IPS-18a (cell line): Measurements from ENCODE around the gene ARMC7.
"Not testable (repeated sequence)": the region's sequence is repeated elsewhere in the genome, so short reads cannot be mapped to it uniquely, and the experiment has no call there.

ENCODE experiments used
- H3K27ac ChIP-seq: one replicate; pipeline ENCODE4 v1.5.1; 2013; ENCODE audit warnings: low read length
- H3K27me3 ChIP-seq: one replicate; pipeline ENCODE4 v1.6.1; 2013; ENCODE audit warnings: mild to moderate bottlenecking, low read length; ENCODE audit not compliant: control insufficient read depth, insufficient read depth
- H3K36me3 ChIP-seq: one replicate; pipeline ENCODE4 v1.6.1; 2013; ENCODE audit warnings: low read depth, low read length; ENCODE audit not compliant: control insufficient read depth
- H3K4me1 ChIP-seq: one replicate; pipeline ENCODE4 v1.6.1; 2013; ENCODE audit warnings: low read depth, low read length; ENCODE audit not compliant: control insufficient read depth
- H3K4me3 ChIP-seq: one replicate; pipeline ENCODE4 v1.5.1; 2013; ENCODE audit warnings: low read length
- H3K9ac ChIP-seq: one replicate; pipeline ENCODE4 v1.6.1; 2013; ENCODE audit warnings: mild to moderate bottlenecking, low read length, moderate library complexity
- H3K9me3 ChIP-seq: one replicate; pipeline ENCODE4 v1.6.1; 2013; ENCODE audit warnings: low read depth, low read length; ENCODE audit not compliant: control insufficient read depth

The ARMC7 gene

DNA sequence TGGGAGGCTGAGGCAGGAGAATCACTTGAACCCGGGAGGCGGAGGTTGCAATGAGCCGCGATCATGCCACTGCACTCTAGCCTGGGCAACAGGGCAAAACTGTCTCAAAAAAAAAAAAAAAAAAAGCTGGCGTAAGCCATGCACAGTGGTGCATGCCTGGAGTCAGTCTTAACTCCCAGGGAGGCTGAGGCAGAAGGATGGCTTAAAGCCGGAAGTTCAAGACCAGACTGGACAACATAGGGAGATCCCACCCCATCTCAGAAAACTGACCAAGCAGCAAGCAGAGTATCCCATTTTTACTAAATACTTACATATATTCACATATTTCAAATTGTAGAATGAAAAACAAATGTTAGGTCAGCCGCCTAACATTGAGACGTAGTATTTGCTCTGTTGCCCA, 17.2 kb downstream of the ARMC7 start:
- H3K36me3 ChIP-seq, result peaks cover 10% of the 10 kb centered on the region
- H3K4me3 ChIP-seq, result no peak overlapping the region
- H3K9me3 ChIP-seq, result no peaks in the 10 kb centered on the region
- H3K27me3 ChIP-seq, result no peaks in the 10 kb centered on the region
- H3K27ac ChIP-seq, result no peak overlapping the region
- peaks cover 4% of the 10 kb centered on the region for H3K4me1 ChIP-seq
- no peak overlapping the region for H3K9ac ChIP-seq

DNA sequence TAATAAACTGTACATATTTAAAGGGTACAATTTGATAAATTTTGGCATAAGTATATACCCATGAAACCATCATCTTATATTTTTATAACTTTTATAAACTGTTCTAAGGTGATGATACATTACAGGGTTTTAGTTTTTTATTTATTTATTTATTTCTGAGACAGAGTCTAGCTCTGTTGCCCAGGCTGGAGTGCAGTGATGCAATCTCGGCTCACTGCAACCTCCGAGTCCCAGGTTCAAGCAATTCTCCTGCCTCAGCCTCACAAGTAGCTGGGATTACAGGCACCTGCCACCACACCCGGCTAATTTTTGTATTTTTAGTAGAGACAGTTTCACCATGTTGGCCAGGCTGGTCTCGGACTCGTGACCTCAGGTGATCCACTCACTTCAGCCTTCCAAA, 18.2 kb downstream of the ARMC7 start:
- H3K36me3 ChIP-seq, result peaks cover 10% of the 10 kb centered on the region
- not testable (repeated sequence) for H3K27ac ChIP-seq, H3K9me3 ChIP-seq, H3K4me1 ChIP-seq, H3K9ac ChIP-seq, H3K27me3 ChIP-seq, H3K4me3 ChIP-seq

DNA sequence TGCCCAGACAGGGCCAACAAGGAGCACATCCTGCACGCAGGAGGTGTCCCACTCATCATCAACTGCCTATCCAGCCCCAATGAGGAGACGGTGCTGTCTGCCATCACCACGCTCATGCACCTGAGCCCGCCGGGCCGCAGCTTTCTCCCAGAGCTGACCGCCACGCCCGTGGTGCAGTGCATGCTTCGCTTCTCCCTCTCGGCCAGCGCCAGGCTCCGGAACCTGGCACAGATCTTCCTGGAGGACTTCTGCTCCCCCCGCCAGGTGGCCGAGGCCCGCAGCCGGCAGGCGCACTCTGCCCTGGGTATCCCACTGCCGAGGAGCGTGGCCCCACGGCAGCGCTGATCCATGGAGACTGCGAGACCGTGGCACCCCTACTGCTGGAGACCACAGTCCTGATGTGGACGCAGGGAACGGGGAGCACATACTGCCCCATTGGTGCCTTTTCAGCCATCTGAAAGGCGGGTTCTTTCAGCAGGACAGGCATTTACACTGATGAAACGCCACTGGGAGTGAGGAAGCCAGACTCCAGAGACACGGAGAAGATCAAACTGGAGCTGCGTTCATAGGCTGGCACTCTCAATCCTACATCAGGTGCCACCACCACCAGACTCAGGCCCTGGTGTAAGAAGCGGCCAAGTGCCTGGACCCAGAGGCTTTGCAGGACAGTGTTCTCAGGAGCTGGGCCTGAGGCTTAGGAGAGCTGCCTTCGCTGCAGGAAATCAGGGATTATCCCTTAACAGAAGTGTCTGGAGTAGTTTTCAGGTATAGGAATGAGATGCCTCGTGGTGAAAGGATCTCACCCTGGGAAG, 19.1 kb downstream of the ARMC7 start:
- peaks cover 10% of the 10 kb centered on the region for H3K36me3 ChIP-seq
- H3K4me3 ChIP-seq, result no peak overlapping the region
- peaks cover 4% of the 10 kb centered on the region for H3K4me1 ChIP-seq
- H3K9me3 ChIP-seq, result no peaks in the 10 kb centered on the region
- H3K9ac ChIP-seq, result no peak overlapping the region
- no peak overlapping the region for H3K27ac ChIP-seq
- no peaks in the 10 kb centered on the region for H3K27me3 ChIP-seq

DNA sequence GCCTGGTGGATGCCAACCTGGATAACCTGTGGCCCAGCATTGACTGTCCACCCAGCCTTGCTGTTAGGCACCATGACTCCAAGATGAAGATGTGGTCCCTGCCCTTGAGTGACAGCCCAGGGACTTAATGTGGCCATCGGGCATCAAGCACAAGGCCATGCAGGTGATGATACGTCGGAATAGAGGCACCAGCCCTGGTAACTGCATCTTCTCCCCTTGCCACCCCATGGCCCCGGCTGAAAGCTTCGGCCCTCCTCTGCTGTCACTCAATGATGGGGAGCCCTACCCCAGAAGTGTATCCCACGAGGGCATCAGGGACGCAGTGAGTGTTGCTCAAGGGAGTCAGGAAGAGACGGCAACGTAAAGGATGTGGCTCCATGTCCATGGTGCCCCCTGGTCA, 19.8 kb downstream of the ARMC7 start:
- no peak overlapping the region for H3K9ac ChIP-seq
- no peak overlapping the region for H3K4me3 ChIP-seq
- no peaks in the 10 kb centered on the region for H3K27me3 ChIP-seq
- peaks cover 10% of the 10 kb centered on the region for H3K36me3 ChIP-seq
- peaks cover 4% of the 10 kb centered on the region for H3K4me1 ChIP-seq
- no peak overlapping the region for H3K27ac ChIP-seq
- H3K9me3 ChIP-seq, result no peaks in the 10 kb centered on the region

DNA sequence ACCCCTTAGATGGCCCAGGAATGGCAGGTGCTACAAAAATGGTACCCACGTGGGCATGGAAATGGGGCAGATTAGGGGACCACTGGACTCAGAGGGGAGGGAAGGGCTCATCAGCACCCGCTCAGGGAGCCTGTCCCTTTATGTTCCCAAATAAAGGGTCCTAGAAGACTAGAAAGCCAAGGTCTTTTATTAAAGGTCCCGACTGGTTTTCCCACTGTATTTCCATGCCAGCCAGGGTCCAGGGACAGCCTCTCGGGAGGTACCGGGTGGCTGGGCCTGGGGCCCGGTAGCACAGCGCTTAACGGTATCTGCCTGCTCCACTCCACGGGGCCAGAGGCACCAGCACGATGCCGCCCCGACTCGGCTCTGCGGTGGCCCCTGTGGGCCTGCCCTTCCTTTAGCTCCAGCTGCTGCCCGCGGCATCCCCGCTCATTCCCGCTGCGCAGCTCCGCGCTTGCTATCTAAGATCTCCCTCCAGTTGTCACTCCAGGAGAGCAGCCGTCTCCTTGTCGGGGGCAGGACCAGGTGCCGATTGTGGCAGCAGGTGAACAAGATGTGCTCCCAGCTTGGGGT, 20.4 kb downstream of the ARMC7 start:
- Histone ChIP-seq H3K9ac (no peak overlapping the region), H3K4me3 (peak overlapping the region; percentile 83), H3K36me3 (peaks cover 16% of the 10 kb centered on the region), H3K9me3 (no peaks in the 10 kb centered on the region), H3K27ac (no peak overlapping the region), H3K4me1 (peaks cover 4% of the 10 kb centered on the region), H3K27me3 (no peaks in the 10 kb centered on the region)

DNA sequence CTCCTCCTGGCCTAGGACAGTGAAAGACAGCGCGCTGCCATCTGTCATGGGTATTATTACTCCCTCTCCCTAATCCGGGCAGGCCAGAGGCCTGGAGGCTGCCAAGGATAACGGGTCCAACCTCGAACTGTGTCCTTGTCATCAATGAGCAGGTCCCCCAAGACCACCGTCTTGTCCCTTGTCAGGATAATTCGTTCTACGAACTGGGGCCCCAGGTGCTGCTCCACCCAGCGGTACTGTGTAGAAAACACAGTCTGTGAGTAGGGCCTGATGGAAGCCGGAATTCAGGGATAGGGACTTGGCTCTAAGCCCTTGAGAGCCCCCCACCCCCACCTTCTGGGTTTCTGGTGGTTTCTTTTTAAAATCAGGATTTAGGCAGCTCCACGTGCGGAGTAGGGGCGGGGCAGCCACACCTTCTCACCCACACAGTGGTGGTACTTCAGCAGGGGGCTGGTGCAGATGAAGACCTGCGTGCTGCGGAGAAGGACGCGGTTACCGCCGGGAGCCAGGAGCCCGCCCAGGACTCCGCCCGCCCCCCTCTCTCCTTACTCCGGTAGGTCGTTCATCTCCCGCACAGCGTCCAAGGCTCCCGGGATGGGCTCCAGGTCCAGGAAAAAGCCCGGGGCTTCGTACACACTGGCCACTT, 21.0 kb downstream of the ARMC7 start:
- peak overlapping the region; percentile 44 for H3K27ac ChIP-seq
- no peaks in the 10 kb centered on the region for H3K27me3 ChIP-seq
- H3K9me3 ChIP-seq, result no peaks in the 10 kb centered on the region
- H3K4me3 ChIP-seq, result peak overlapping the region; percentile 83
- H3K36me3 ChIP-seq, result peaks cover 22% of the 10 kb centered on the region
- peak overlapping the region; percentile 84 for H3K9ac ChIP-seq
- peaks cover 4% of the 10 kb centered on the region for H3K4me1 ChIP-seq

DNA sequence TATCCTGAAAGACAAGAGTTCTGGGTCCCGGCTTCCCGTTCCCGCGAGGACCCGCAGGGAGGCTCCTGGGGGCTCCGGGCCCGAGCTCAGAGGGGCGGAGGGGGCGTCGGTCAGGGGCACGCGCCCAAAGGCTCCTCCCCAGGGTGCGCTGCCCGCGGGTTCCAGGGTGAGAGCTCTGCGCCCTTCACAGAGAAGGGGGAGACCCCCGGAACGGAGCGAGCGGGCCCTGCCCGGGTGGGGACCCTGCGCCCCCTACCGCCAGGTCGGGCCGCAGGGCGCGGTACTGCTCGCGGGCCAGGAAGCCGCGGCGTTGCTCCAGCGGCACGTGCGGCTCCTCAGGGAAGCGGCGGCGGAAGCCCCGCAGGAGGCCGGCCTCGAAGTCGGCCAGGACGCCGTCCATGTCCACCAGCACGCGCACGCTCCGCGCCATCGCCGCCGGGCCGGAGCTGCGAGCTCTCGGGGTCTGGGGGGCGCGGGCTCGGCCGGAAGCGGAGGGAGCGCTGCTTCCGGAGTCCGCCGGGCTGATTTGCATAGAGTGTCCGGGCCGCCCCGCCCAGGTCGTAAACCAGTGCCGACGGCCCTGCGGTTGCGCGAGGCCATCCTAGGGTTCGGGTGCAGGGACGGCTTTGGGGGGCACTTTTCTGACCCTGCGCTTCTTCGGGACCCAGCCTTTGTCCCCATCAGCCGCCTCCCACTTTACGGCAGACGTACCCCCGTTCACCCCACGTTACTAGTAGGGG, 21.7 kb downstream of the ARMC7 start, which contains the start of gene NT5C:
Gene NT5C (minus strand): TSS at position 465 of the 740 bp plus-strand sequence. CDS start 35 bp downstream, at position 430.
- Histone ChIP-seq H3K9me3 (no peaks in the 10 kb centered on the region), H3K27me3 (no peaks in the 10 kb centered on the region), H3K36me3 (peaks cover 27% of the 10 kb centered on the region), H3K4me1 (peaks cover 4% of the 10 kb centered on the region), H3K27ac (peak within 1 kb of the TSS; percentile 44), H3K9ac (peak within 1 kb of the TSS; percentile 84), H3K4me3 (peak within 1 kb of the TSS; percentile 83)

DNA sequence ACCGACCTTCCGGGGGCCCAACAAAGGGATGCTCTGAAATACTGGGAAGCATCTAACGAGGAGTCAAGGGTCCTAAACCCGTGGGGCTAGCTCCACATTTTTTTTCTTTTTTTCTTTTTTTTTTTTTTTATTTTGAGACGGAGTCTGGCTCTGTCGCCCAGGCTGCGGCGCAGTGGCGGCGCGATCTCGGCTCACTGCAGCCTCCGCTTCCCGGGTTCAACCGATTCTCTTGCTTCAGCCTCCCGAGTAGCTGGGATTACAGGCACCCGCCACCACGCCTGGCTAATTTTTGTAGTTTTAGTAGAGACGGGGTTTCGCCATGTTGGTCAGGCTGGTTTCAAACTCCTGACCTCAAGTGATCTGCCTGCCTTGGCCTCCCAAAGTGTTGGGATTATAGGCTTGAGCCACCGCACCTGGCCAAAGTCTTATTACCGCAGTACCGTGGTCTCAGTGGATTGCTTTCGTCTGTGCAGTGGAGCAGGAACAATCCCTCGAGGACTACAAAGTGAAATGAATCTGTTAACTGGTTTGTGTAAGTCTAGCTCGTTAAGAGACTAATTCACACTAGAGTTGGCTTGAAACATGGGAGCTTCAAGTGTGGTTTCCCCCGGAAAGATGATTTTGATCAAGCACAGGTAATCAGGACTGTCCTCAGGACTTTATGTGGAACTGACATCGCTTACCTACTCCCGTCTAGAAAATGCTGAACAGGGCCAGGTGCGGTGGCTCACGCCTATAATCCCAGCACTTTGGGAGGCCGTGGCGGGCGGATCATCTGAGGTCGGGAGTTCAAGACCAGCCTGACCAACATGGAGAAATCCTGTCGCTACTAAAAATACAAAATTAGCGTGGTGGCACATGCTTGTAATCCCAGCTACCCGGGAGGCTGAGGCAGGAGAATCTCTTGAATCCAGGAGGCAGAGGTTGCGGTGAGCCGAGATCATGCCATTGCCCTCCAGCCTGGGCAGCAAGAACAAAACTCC, 22.5 kb downstream of the ARMC7 start:
- not testable (repeated sequence) for H3K9me3 ChIP-seq, H3K27me3 ChIP-seq, H3K4me1 ChIP-seq, H3K27ac ChIP-seq
- Histone ChIP-seq H3K36me3 (peaks cover 30% of the 10 kb centered on the region), H3K9ac (peak overlapping the region; percentile 84), H3K4me3 (peak overlapping the region; percentile 83)

DNA sequence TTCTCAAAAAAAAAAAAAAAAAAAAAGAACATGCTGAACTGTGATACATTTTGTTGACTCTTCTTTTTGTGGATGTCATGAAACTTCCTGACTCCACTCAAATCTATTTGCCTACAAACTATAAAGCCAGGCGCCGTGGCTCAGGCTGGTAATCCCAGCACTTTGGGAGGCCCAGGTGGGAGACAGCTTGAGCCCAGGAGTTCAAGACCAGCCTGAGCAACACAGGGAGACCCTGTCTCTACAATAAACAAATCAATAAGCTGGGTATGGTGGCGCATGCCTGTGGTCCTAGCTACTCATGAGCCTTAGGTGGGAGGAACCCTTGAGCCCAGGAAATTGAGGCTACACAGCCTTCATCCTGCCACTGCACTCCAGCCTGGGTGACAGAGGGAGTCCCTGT, 23.2 kb downstream of the ARMC7 start:
- Histone ChIP-seq H3K27me3 (no peaks in the 10 kb centered on the region), H3K4me3 (no peak overlapping the region), H3K27ac (no peak overlapping the region), H3K9ac (no peak overlapping the region), H3K36me3 (peaks cover 30% of the 10 kb centered on the region), H3K9me3 (no peaks in the 10 kb centered on the region), H3K4me1 (peaks cover 4% of the 10 kb centered on the region)

DNA sequence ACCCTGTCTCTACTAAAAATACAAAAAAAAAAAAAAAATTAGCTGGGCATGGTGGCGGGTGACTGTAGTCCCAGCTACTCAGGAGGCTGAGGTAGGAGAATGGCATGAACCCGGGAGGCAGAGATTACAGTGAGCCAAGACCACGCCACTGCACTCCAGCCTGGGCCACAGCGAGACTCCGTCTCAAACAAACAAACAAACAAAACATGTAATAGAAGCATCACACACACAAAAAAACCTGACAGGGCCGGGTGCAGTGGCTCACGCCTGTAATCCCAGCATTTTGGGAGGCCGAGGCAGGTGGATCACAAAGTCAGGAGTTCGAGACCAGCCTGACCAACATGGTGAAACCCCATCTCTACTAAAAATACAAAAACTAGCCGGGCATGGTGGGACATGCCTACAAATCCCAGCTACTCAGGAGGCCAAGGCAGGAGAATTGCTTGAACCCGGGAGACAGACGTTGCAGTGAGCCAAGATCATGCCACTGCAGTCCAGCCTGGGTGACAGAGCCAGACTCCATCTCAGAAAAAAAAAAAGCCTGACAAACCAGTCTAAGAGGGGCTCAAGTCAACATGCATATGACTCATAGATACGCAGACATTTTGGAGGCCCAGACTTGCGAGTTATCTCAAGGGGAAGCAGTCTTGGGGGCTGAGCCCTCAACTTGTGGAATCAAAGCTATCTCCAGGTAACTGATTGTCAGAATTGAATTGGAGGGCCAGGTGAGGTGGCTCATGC, 24.0 kb downstream of the ARMC7 start:
- peaks cover 30% of the 10 kb centered on the region for H3K36me3 ChIP-seq
- H3K27ac ChIP-seq, H3K4me1 ChIP-seq, H3K9me3 ChIP-seq, H3K4me3 ChIP-seq, H3K27me3 ChIP-seq, H3K9ac ChIP-seq: not testable (repeated sequence)
